Fibroblast of lung (primary cell): ENCODE data around the gene RFX8. TPM values are rescaled to one million over a fixed set of nuclear protein-coding genes. Genes with fewer than 3 reads are reported as not detected.

Source experiments
- DNase-seq, 2 donors: peaks; one replicate each; pipeline versions ENCODE4 v3.0.0 to v3.0.0-alpha.2; 2010; ENCODE audit warnings: low read depth in 2 of 2
- H2AFZ ChIP-seq: 2 replicates; pipeline ENCODE4 v1.5.1; 2012; ENCODE audit warnings: low read length, control low read depth, inconsistent platforms
- H3K27ac ChIP-seq: 2 replicates; pipeline ENCODE4 v1.5.1; 2011; ENCODE audit warnings: low read length, control low read depth; ENCODE audit not compliant: insufficient read depth
- H3K27me3 ChIP-seq: 2 replicates; pipeline ENCODE4 v1.5.1; 2011; ENCODE audit warnings: mild to moderate bottlenecking, low read length; ENCODE audit not compliant: control insufficient read depth, insufficient read depth
- H3K36me3 ChIP-seq: 2 replicates; pipeline ENCODE4 v1.5.1; 2011; ENCODE audit warnings: low read length; ENCODE audit not compliant: control insufficient read depth, insufficient read depth
- H3K4me1 ChIP-seq: 2 replicates; pipeline ENCODE4 v1.5.1; 2011; ENCODE audit warnings: low read length; ENCODE audit not compliant: control insufficient read depth, insufficient read depth; ENCODE audit errors: extremely low read depth
- H3K4me2 ChIP-seq: 2 replicates; pipeline ENCODE4 v1.5.1; 2011; ENCODE audit warnings: low read length, control low read depth; ENCODE audit not compliant: insufficient read depth; ENCODE audit errors: extremely low read depth
- H3K4me3 ChIP-seq, 4 experiments: fragments of 200-600 bp in 1 of 4; sonication (generic) in 1 of 4; replicated peaks in 1 of 4; 2 replicates each; pipeline ENCODE4 v1.5.1; 2011 to 2016; ENCODE audit warnings: low read length in 4 of 4, low read depth in 3 of 4, mild to moderate bottlenecking in 3 of 4, control low read depth in 2 of 4, inconsistent platforms in 1 of 4, mixed read lengths in 1 of 4; ENCODE audit not compliant: insufficient read depth in 1 of 4; ENCODE audit errors: control extremely low read depth in 1 of 4
- H3K79me2 ChIP-seq: 2 replicates; pipeline ENCODE4 v1.5.1; 2012; ENCODE audit warnings: mild to moderate bottlenecking, low read length, inconsistent platforms; ENCODE audit not compliant: control insufficient read depth, insufficient read depth
- H3K9ac ChIP-seq: 2 replicates; pipeline ENCODE4 v1.5.1; 2011; ENCODE audit warnings: mild to moderate bottlenecking, low read length, control low read depth; ENCODE audit not compliant: insufficient read depth
- H3K9me3 ChIP-seq: 2 replicates; pipeline ENCODE4 v1.5.1; 2012; ENCODE audit warnings: low read depth, low read length; ENCODE audit not compliant: control insufficient read depth, insufficient read depth
- H4K20me1 ChIP-seq: 2 replicates; pipeline ENCODE4 v1.5.1; 2011; ENCODE audit warnings: low read length; ENCODE audit not compliant: control insufficient read depth, insufficient read depth; ENCODE audit errors: extremely low read depth
- CTCF ChIP-seq, 2 donors: IDR thresholded peaks in 1 of 2; conservative IDR thresholded peaks in 1 of 2; 1 replicate in 1 of 2; 2 replicates in 1 of 2; pipeline ENCODE4 v1.5.1; 2011 to 2012; ENCODE audit warnings: low read length in 2 of 2, control low read depth in 1 of 2, inconsistent platforms in 1 of 2, low read depth in 1 of 2, mild to moderate bottlenecking in 1 of 2
- EZH2 ChIP-seq: IDR thresholded peaks from 2 replicates; pipeline ENCODE4 v1.5.1; 2012; ENCODE audit warnings: low read length, control low read depth, mild to moderate bottlenecking; ENCODE audit errors: missing control alignments
- polyA plus RNA-seq, 2 donors: library from polyadenylated mRNA; depleted of rRNA in 1 of 2; stranded (reverse) in 1 of 2; unstranded in 1 of 2; fragments of >200 nt; gene quantifications; 2 replicates each; pipeline ENCODE4 v1.2.1, GENCODE V29; 2011 to 2012; ENCODE audit warnings: missing spikeins in 1 of 2
- total RNA-seq: library from RNA; depleted of rRNA; stranded (reverse); fragments of >200 nt; gene quantifications from 2 replicates; pipeline ENCODE4 v1.2.1, GENCODE V29; 2014

RFX8 gene
- total and polyA plus RNA-seq, 2 donors (not counting 1 experiment from before 2014, with no cell fraction given) = 4.3 to 12.4 TPM

- no peak overlapping the region for H3K4me3 ChIP-seq
- H4K20me1 ChIP-seq = no peaks in the 10 kb centered on the region
- DNase-seq = no peak
- no peaks in the 10 kb centered on the region for H3K79me2 ChIP-seq
- no peak overlapping the region for H3K9ac ChIP-seq
- no peak overlapping the region for H3K4me2 ChIP-seq
- no peak overlapping the region for H3K27ac ChIP-seq
- TF ChIP-seq CTCF (conservative IDR thresholded peaks at IDR 0.05 in 1 of 2, IDR thresholded peaks at IDR 0.05 in 1 of 2; ENCODE audit: low read depth in 1 of 2, low read length in 2 of 2) (no peak), EZH2 (no peak)
- H3K27me3 ChIP-seq = no peaks in the 10 kb centered on the region
- peaks cover 10% of the 10 kb centered on the region for H3K36me3 ChIP-seq
- H3K4me1 ChIP-seq = peaks cover 6% of the 10 kb centered on the region
- H3K9me3 ChIP-seq = no peaks in the 10 kb centered on the region
- no peak overlapping the region for H2AFZ ChIP-seq
These were observed 69.5 kb downstream of the RFX8 start for GRCh38 chr2:101405351-101405899.

- Histone ChIP-seq H3K4me2 (no peak overlapping the region), H3K36me3 (peaks cover 9% of the 10 kb centered on the region)
- no peak for DNase-seq
These were observed 71.2 kb downstream of the RFX8 start for GRCh38 chr2:101403745-101404144.

GRCh38 chr2:101402630-101403029, 72.3 kb downstream of the RFX8 start:
- Histone ChIP-seq H2AFZ (no peak overlapping the region), H3K27me3 (no peaks in the 10 kb centered on the region), H3K4me2 (no peak overlapping the region), H3K9me3 (no peaks in the 10 kb centered on the region), H3K27ac (no peak overlapping the region), H4K20me1 (no peaks in the 10 kb centered on the region), H3K9ac (no peak overlapping the region), H3K36me3 (peaks cover 11% of the 10 kb centered on the region), H3K4me1 (peaks cover 6% of the 10 kb centered on the region), H3K4me3 (no peak overlapping the region), H3K79me2 (no peaks in the 10 kb centered on the region)
- DNase-seq = no peak
- TF ChIP-seq EZH2 = no peak
- no peak for TF ChIP-seq CTCF (conservative IDR thresholded peaks at IDR 0.05 in 1 of 2, IDR thresholded peaks at IDR 0.05 in 1 of 2; ENCODE audit: low read depth in 1 of 2, low read length in 2 of 2)

More at GRCh38 chr2:101403745-101404144, 71.2 kb downstream of the RFX8 start:
- H3K79me2 ChIP-seq = no peaks in the 10 kb centered on the region
- TF ChIP-seq CTCF (conservative IDR thresholded peaks at IDR 0.05 in 1 of 2, IDR thresholded peaks at IDR 0.05 in 1 of 2; ENCODE audit: low read depth in 1 of 2, low read length in 2 of 2) (no peak), EZH2 (no peak)
- H3K27me3 ChIP-seq = no peaks in the 10 kb centered on the region
- peaks cover 6% of the 10 kb centered on the region for H3K4me1 ChIP-seq
- H3K4me3 ChIP-seq = no peak overlapping the region
- H3K9ac ChIP-seq = no peak overlapping the region
- H2AFZ ChIP-seq = no peak overlapping the region
- no peaks in the 10 kb centered on the region for H3K9me3 ChIP-seq
- no peak overlapping the region for H3K27ac ChIP-seq
- no peaks in the 10 kb centered on the region for H4K20me1 ChIP-seq
